Measurements from ENCODE around the gene IFNA21.

- TF ChIP-seq POLR2A (IDR thresholded peaks at IDR 0.05; ENCODE audit: extremely low read depth, insufficient read length) = no peak
- no peak for TF ChIP-seq CTCF (IDR thresholded peaks at IDR 0.05; ENCODE audit: low read depth, low read length)
Measured at GRCh38 chr9:21135736-21136135, 30.7 kb downstream of the IFNA21 start.
